ENCODE results near the gene THAP6.

DNA sequence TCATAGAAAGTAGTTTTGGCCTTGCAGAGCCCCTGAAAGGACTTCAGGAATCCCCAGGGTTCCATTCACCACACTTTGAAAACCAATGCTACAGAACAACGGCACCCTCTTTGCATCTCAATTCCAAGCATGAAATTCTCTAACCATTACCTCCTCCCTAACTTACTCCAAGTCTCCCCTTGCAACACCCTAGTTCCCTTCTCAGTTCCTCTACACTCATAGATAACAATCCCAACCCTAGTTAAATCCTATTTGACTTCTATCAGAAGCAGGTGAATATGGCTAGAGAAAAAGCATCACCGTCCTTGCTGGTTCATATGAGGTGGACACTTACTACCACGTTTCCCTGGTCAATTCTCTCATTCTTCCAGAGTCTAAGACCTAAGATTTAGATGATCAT is 2.4 kb upstream of the THAP6 start:
- no peak for TF ChIP-seq POLR2A (IDR thresholded peaks at IDR 0.05)
- TF ChIP-seq CTCF (IDR thresholded peaks at IDR 0.05): no peak
